Islet of Langerhans (tissue), 1 donor: ENCODE results near the gene TRIM32.

ENCODE experiments used
- FAIRE-seq: peaks from one replicate; lab custom pipeline; 2011; peaks lifted over from hg19 to GRCh38; lab: Jason Lieb, UNC

TRIM32 gene

GRCh38 chr9:116706310-116707290 lies 19.5 kb downstream of the TRIM32 start:
- FAIRE-seq: no peak

GRCh38 chr9:116712781-116713180 lies 25.7 kb downstream of the TRIM32 start:
- no peak for FAIRE-seq

GRCh38 chr9:116713271-116713670 lies 26.2 kb downstream of the TRIM32 start:
- FAIRE-seq: no peak

- no peak for FAIRE-seq
These were observed 28.6 kb downstream of the TRIM32 start for GRCh38 chr9:116715751-116716150.

GRCh38 chr9:116716438-116716837 lies 29.3 kb downstream of the TRIM32 start:
- FAIRE-seq: no peak

GRCh38 chr9:116717150-116717549 lies 30.0 kb downstream of the TRIM32 start:
- no peak for FAIRE-seq

- FAIRE-seq: no peak
These were observed 31.0 kb downstream of the TRIM32 start for GRCh38 chr9:116718111-116718510.

- no peak for FAIRE-seq
These were observed 33.0 kb downstream of the TRIM32 start for GRCh38 chr9:116720111-116720510.

- no peak for FAIRE-seq
These were observed 34.3 kb downstream of the TRIM32 start for GRCh38 chr9:116721411-116721810.

GRCh38 chr9:116721944-116722343 lies 34.8 kb downstream of the TRIM32 start:
- no peak for FAIRE-seq

GRCh38 chr9:116724123-116724522 lies 37.0 kb downstream of the TRIM32 start:
- FAIRE-seq: no peak

- FAIRE-seq: no peak
These were observed 39.5 kb downstream of the TRIM32 start for GRCh38 chr9:116726602-116727001.

GRCh38 chr9:116733010-116733641 lies 46.0 kb downstream of the TRIM32 start:
- no peak for FAIRE-seq

GRCh38 chr9:116736399-116737151 lies 49.5 kb downstream of the TRIM32 start:
- FAIRE-seq: no peak

- no peak for FAIRE-seq
These were observed 50.0 kb downstream of the TRIM32 start for GRCh38 chr9:116737152-116737546.

GRCh38 chr9:116741086-116741740 lies 54.1 kb downstream of the TRIM32 start:
- no peak for FAIRE-seq

GRCh38 chr9:116741742-116742141 lies 54.6 kb downstream of the TRIM32 start:
- FAIRE-seq: no peak

- no peak for FAIRE-seq
These were observed 62.1 kb downstream of the TRIM32 start for GRCh38 chr9:116749176-116749575.

- no peak for FAIRE-seq
These were observed 62.7 kb downstream of the TRIM32 start for GRCh38 chr9:116749772-116750171.

GRCh38 chr9:116750510-116750909 lies 63.4 kb downstream of the TRIM32 start:
- no peak for FAIRE-seq
